HL-60 (cell line): ENCODE measurements around the gene SH3PXD2A.

Experiments used
- DNase-seq, 2 experiments: peaks; one replicate each; pipeline ENCODE4 v3.0.0-alpha.2; 2010 to 2020; ENCODE audit warnings: low read depth in 1 of 2, low spot score in 1 of 2
- H3K27ac ChIP-seq: fragments of 250-450 bp; sonication (Bioruptor Pico); replicated peaks from 2 replicates; pipeline ENCODE4 v1.5.1; 2020; ENCODE audit warnings: mild to moderate bottlenecking, moderate library complexity
- H3K27me3 ChIP-seq: fragments of 250-450 bp; sonication (Bioruptor Pico); 2 replicates; pipeline ENCODE4 v1.5.1; 2021; ENCODE audit warnings: mild to moderate bottlenecking, moderate library complexity; ENCODE audit not compliant: insufficient read depth, poor library complexity, severe bottlenecking
- H3K4me3 ChIP-seq: replicated peaks from 2 replicates; pipeline ENCODE4 v1.5.1; 2011; ENCODE audit warnings: mild to moderate bottlenecking, control low read depth, low read length; ENCODE audit not compliant: insufficient read depth
- GABPA ChIP-seq: IDR thresholded peaks from 2 replicates; pipeline ENCODE4 v1.6.1; 2012; ENCODE audit warnings: low read depth
- POLR2AphosphoS5 ChIP-seq: IDR thresholded peaks from 2 replicates; pipeline ENCODE4 v1.6.1; 2012; ENCODE audit warnings: low read depth
- SPI1 ChIP-seq: IDR thresholded peaks from 2 replicates; pipeline ENCODE4 v1.6.1; 2012; ENCODE audit warnings: low read depth, mild to moderate bottlenecking, borderline replicate concordance
- TF ChIP-seq, protein P1 (sequence below): IDR thresholded peaks from one replicate; pipeline ENCODE4 v1.5.1; 2011; ENCODE audit warnings: low read length, control low read depth, inconsistent platforms; ENCODE audit not compliant: insufficient read depth
- TF ChIP-seq, protein P2 (sequence below): IDR thresholded peaks from 2 replicates; pipeline ENCODE4 v1.6.1; 2012; ENCODE audit warnings: low read depth; ENCODE audit not compliant: insufficient replicate concordance

Gene SH3PXD2A

DNA sequence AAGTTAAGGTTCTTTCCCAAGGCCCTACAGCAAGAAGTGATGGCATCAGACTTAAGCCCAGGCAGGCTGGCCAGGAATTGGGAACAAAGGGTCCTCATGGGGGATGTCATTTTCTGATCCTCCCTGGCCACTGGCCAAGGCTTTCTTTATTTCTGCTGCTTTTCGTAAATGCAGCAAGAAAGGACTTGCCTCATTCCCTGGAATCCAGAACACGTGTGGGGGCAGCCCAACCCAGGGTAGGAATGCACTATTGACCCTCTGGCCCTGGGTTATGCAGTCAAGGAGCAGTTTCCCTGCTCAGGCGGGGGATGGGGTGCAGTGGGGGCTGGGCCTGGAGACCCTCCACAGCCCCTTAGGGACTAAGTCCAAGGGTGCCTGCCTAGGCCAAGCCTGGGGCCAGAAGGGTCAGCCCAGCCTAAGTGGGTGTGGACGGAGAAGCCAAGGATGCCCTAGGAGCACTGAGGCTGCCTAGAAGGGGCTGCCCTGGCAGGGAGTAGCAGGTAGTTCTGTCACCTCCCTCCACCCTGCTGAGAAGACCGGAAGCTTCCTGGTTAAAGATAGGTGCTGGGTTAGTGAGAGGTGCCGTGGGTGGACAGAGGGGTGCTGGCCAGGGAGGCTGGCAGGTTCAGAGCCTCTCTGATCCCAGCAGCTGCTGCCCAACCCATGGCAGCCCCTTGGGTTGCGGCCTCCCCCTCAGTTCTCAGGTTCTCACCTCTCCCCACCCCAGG, 179.2 kb downstream of the SH3PXD2A start:
- H3K27ac ChIP-seq: no peak overlapping the region
- H3K4me3 ChIP-seq: no peak overlapping the region
- H3K27me3 ChIP-seq: no peaks in the 10 kb centered on the region
- no peak for TF ChIP-seq SPI1
- TF ChIP-seq, protein P1, sequence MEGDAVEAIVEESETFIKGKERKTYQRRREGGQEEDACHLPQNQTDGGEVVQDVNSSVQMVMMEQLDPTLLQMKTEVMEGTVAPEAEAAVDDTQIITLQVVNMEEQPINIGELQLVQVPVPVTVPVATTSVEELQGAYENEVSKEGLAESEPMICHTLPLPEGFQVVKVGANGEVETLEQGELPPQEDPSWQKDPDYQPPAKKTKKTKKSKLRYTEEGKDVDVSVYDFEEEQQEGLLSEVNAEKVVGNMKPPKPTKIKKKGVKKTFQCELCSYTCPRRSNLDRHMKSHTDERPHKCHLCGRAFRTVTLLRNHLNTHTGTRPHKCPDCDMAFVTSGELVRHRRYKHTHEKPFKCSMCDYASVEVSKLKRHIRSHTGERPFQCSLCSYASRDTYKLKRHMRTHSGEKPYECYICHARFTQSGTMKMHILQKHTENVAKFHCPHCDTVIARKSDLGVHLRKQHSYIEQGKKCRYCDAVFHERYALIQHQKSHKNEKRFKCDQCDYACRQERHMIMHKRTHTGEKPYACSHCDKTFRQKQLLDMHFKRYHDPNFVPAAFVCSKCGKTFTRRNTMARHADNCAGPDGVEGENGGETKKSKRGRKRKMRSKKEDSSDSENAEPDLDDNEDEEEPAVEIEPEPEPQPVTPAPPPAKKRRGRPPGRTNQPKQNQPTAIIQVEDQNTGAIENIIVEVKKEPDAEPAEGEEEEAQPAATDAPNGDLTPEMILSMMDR: no peak
- TF ChIP-seq POLR2AphosphoS5: no peak
- TF ChIP-seq, protein P2, sequence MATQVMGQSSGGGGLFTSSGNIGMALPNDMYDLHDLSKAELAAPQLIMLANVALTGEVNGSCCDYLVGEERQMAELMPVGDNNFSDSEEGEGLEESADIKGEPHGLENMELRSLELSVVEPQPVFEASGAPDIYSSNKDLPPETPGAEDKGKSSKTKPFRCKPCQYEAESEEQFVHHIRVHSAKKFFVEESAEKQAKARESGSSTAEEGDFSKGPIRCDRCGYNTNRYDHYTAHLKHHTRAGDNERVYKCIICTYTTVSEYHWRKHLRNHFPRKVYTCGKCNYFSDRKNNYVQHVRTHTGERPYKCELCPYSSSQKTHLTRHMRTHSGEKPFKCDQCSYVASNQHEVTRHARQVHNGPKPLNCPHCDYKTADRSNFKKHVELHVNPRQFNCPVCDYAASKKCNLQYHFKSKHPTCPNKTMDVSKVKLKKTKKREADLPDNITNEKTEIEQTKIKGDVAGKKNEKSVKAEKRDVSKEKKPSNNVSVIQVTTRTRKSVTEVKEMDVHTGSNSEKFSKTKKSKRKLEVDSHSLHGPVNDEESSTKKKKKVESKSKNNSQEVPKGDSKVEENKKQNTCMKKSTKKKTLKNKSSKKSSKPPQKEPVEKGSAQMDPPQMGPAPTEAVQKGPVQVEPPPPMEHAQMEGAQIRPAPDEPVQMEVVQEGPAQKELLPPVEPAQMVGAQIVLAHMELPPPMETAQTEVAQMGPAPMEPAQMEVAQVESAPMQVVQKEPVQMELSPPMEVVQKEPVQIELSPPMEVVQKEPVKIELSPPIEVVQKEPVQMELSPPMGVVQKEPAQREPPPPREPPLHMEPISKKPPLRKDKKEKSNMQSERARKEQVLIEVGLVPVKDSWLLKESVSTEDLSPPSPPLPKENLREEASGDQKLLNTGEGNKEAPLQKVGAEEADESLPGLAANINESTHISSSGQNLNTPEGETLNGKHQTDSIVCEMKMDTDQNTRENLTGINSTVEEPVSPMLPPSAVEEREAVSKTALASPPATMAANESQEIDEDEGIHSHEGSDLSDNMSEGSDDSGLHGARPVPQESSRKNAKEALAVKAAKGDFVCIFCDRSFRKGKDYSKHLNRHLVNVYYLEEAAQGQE: no peak
- no peak for TF ChIP-seq GABPA
- DNase-seq: no peak

DNA sequence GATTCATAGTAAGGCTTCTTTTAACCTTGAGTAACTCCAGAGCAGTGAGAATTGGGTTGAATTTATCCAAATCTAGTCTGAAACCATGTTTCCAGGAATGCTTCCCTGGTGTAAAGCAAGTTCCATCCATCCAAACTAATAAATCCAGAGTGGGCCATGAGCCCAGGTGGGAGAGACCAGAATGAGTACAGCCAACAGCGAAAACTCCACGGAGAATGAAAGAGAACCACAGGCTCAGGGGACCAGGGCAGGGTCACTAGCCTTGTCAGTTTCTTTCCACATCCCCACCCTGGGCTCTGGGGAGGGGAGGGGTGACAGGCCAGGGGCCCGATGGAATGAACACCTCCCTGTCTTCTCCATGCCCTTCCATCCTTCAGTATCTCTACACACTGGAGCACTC, 181.8 kb downstream of the SH3PXD2A start:
- no peak for DNase-seq
- Histone ChIP-seq H3K27me3 (no peaks in the 10 kb centered on the region), H3K4me3 (no peak overlapping the region), H3K27ac (no peak overlapping the region)
- TF ChIP-seq, protein P2: no peak
- TF ChIP-seq POLR2AphosphoS5 (no peak), GABPA (no peak), SPI1 (no peak)
- TF ChIP-seq, protein P1: no peak

DNA sequence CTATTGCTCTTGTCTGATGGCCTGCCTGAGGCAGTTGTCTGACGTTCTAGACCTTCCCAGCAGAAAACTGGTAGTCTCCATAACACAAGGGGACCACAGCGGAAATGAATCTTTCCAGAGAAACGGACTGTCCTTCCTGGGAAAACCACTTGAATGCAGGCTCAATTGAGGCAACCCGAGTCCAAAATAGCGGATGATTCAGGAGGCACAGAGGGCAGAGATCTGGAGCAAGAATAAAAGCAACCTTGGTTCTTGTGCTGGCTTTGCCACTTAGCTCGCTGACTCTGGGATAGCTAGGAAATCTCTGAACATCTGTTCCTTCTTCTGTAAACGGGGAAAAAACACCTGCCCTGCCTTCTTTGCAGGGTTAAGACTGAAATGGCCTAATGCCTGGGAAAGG, 183.0 kb downstream of the SH3PXD2A start:
- Histone ChIP-seq H3K27me3 (no peaks in the 10 kb centered on the region), H3K4me3 (no peak overlapping the region), H3K27ac (no peak overlapping the region)
- DNase-seq: no peak
- TF ChIP-seq SPI1: no peak
- no peak for TF ChIP-seq GABPA
- TF ChIP-seq, protein P1: no peak
- TF ChIP-seq, protein P2: no peak
- no peak for TF ChIP-seq POLR2AphosphoS5
